Left renal cortex interstitium (tissue), 4 donors: ENCODE measurements around the gene DCTN5. TPM values are rescaled to one million over a fixed set of nuclear protein-coding genes. Genes with fewer than 3 reads are reported as not detected.

ENCODE experiments used
- DNase-seq, 4 donors: peaks; one replicate each; pipeline ENCODE4 v3.0.0-alpha.2; 2013; ENCODE audit warnings: low read depth in 4 of 4, low spot score in 2 of 4, missing footprints in 1 of 4
- polyA plus RNA-seq, 4 donors: library from polyadenylated mRNA; unstranded; fragments of 120-200 nt; gene quantifications; one replicate each; pipeline ENCODE4 v1.2.1, GENCODE V29; 2013; ENCODE audit not compliant: insufficient read length in 4 of 4

DCTN5 gene
- polyA plus RNA-seq, 4 donors = 55.9 to 71.1 (median 64.8) TPM

DNA sequence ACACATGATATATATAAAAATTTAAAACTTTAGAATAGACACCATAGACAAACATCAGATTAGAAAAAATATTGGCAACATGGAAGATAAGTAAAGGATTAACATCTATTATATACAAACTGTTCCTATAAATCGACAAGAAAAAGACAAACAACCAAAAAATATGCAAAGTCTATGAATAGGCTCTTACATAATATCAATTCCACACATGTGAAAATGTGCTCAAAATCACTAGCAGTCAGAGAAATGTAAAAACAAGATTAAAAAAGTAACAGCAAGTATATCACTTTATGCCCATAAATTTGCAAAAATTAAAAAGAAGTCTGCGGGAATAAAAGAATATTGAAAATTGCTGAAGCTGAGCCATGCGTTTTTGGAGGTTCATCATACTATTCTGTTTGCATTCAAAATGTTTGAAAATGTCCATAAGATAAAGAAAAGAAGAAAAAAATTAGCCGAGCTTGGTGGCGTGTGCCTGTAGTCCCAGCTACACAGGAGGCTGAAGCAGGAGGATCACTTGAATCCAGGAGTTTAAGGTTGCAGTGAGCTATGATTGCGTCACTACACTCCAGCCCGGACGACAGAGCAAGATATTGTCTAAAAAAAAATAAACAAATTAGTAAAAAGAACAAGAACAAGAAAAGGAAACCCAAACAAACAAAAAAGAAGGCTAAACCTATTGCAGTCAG is 83.0 kb downstream of the DCTN5 start:
- DNase-seq = no peak

DNA sequence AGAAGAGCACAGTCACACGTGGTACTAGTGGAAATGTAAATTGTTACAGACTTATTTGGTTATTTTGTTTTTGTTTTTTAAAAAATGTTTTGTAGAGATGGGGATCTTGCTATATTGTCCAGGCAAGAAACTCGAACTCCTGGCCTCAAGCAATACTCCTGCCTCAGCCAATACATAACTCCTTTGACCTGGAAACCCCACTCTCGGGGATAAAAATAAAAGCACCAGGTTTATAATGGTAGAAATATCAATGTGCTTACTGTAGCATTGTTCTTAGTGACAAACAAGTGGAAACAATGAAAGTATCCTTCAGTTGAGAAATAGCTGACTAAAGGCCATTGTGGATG is 83.5 kb downstream of the DCTN5 start:
- no peak for DNase-seq

DNA sequence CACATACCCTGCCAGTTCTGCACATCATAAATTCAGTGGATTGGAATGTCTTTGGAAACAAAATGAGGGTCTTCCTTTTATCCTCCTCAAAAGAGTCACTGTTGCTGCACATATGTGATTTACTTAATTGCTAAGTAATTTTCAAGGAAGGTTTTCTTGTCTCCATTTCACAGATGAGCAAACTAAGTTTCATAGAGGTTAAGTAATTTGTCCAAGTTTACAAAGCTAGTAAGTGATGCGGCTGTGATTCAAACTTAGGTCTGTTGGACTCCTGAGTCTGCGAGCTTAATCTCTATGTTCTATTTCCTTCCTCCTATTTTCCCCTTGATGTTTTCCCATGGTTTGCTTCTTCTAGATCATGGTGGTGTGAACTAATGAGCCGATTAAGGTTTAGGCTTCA is 85.4 kb downstream of the DCTN5 start:
- DNase-seq = no peak

Other genes starting within 250 kb of the DCTN5 start
- gene COG7, start 188.3 kb upstream of the DCTN5 start, polyA plus RNA-seq = 10 to 100 TPM; 21.7 to 42.4 (median 30.9) TPM
- 100 to 1,000 TPM; 110 to 158 (median 140) TPM for gene GGA2, start 131.0 kb upstream of the DCTN5 start, polyA plus RNA-seq
- 10 to 100 TPM; 28.2 to 33.2 (median 30.2) TPM for gene EARS2, start 84.1 kb upstream of the DCTN5 start, polyA plus RNA-seq
- 10 to 100 TPM; 66.7 to 80.8 (median 74.6) TPM for gene UBFD1, start 83.7 kb upstream of the DCTN5 start, polyA plus RNA-seq
- gene NDUFAB1, start 45.1 kb upstream of the DCTN5 start, polyA plus RNA-seq = 100 to 1,000 TPM in 2 of 4 donors, 10 to 100 TPM in 2; 88.4 to 106 (median 98.1) TPM
- gene PALB2, start 156 bp upstream of the DCTN5 start, polyA plus RNA-seq = 10 to 100 TPM; 17.5 to 22.3 (median 20.4) TPM
- gene PLK1, start 37.4 kb downstream of the DCTN5 start, polyA plus RNA-seq = 10 to 100 TPM; 24.4 to 29.9 (median 26.1) TPM
- gene ERN2, start 71.8 kb downstream of the DCTN5 start, polyA plus RNA-seq = 1 to 10 TPM in 1 of 4 donors, under 1 TPM in 3; 0.51 to 1.1 (median 0.77) TPM
- gene CHP2, start 113.6 kb downstream of the DCTN5 start, polyA plus RNA-seq = 1 to 10 TPM in 2 of 4 donors, under 1 TPM in 2; 0.56 to 1.8 (median 1.2) TPM
- gene PRKCB, start 194.5 kb downstream of the DCTN5 start, polyA plus RNA-seq = 1 to 10 TPM; 3.8 to 5.1 (median 4.7) TPM